ENCODE results near the gene FAM13B.

- TF ChIP-seq, protein P1, sequence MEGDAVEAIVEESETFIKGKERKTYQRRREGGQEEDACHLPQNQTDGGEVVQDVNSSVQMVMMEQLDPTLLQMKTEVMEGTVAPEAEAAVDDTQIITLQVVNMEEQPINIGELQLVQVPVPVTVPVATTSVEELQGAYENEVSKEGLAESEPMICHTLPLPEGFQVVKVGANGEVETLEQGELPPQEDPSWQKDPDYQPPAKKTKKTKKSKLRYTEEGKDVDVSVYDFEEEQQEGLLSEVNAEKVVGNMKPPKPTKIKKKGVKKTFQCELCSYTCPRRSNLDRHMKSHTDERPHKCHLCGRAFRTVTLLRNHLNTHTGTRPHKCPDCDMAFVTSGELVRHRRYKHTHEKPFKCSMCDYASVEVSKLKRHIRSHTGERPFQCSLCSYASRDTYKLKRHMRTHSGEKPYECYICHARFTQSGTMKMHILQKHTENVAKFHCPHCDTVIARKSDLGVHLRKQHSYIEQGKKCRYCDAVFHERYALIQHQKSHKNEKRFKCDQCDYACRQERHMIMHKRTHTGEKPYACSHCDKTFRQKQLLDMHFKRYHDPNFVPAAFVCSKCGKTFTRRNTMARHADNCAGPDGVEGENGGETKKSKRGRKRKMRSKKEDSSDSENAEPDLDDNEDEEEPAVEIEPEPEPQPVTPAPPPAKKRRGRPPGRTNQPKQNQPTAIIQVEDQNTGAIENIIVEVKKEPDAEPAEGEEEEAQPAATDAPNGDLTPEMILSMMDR (conservative IDR thresholded peaks at IDR 0.05; ENCODE audit: low read depth, low read length), result no peak
- no peak for TF ChIP-seq EZH2 (IDR thresholded peaks at IDR 0.05; ENCODE audit: low read length, unreplicated experiment)
Observed at GRCh38 chr5:137997726-137998213, 35.1 kb downstream of the FAM13B start.
